NCI-H748 treated with DMSO at 0.1 percent for 48 hours (cell line): ENCODE data around the gene LIMCH1.
A peak's percentile ranks its signal among the peaks of the same experiment; 100 is the strongest.
"Not testable (repeated sequence)": the region's sequence is repeated elsewhere in the genome, so short reads cannot be mapped to it uniquely, and the experiment has no call there.

Experiments used
- DNase-seq: peaks from one replicate; lab custom pipeline; 2025; lab: John Stamatoyannopoulos, UW

The LIMCH1 gene

GRCh38 chr4:41642746-41643145 lies 104.8 kb downstream of the LIMCH1 start:
- not testable (repeated sequence) for DNase-seq

DNA sequence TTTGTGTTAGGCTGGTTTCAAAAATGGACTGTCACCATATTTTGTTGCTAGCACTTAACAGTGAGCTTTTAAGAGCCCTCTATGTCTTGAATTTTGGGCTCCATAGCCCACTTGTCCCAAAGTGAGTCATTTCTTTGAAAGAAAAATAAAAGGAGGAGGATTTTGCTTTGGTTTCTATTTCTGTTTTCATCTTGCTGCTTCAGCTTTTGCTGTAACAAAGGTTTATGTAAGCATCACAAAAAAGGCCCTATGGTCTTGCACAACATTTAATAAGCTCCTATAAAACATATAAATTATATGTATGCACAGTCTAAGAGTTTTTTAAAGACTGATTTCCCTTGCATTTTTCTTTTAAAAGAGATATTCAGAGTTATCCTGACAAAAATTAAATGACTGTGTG lies 105.4 kb downstream of the LIMCH1 start:
- no peak for DNase-seq

GRCh38 chr4:41644288-41644914 lies 106.4 kb downstream of the LIMCH1 start:
- DNase-seq = no peak

DNA sequence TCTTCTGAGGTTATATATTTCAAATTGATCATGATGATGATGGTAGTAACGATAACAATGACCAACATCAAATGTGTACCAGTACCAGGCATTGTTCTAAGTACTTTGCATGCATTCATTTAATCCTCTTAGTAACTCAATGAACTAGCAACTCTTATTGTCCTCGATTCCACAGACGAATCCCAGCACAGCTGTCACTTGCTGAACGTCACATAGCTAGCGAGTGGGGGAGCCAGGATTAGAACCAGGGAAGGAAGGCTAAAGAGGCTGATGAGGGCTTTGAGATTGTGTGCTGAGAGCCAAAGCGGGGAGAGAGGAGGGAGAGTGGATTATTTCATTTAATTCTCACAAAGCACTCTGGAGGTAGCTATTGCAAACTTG lies 106.9 kb downstream of the LIMCH1 start:
- DNase-seq = no peak

- DNase-seq = no peak
These were observed 107.9 kb downstream of the LIMCH1 start for GRCh38 chr4:41645728-41646390.

GRCh38 chr4:41646862-41647261 lies 108.9 kb downstream of the LIMCH1 start:
- no peak for DNase-seq

DNA sequence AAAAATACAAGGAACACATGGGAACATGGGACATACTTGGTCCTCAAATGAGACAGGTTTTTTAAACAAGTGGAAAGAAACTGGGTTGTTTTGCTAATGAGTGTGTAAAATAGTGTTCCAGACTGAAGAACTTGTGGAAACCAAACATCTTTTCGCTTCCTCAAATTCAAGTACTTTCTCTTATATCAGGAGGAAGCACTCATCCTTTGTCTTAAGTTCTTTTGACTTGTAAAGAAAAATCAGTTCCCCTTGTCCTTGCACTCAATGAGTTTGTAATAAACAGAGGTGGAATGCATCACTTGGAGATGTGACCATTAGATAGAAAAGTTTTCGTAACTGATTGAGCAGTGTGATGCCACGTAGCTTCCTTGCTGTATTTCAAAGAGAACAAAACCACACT lies 109.4 kb downstream of the LIMCH1 start:
- DNase-seq = no peak

GRCh38 chr4:41651150-41651549 lies 113.2 kb downstream of the LIMCH1 start:
- not testable (repeated sequence) for DNase-seq

DNA sequence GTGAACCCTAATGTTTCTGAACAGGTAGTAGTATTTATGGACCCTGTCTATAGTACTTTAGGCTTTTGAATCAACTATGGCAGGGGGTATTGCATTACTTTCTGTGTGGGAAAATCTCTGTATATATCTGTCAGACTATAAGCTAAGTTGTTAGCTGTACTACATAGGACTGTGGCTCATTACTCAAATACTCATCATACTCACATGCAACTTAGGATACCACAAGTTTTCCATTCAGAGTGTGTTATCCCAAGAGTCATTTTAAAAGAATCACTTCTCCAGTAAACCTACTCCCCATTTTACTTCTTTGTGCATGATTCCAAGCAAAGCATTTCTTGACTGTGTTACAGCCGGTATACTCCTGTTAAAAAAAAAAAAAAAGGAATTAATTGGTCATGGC lies 115.0 kb downstream of the LIMCH1 start:
- no peak for DNase-seq

GRCh38 chr4:41653523-41653922 lies 115.6 kb downstream of the LIMCH1 start:
- no peak for DNase-seq

DNA sequence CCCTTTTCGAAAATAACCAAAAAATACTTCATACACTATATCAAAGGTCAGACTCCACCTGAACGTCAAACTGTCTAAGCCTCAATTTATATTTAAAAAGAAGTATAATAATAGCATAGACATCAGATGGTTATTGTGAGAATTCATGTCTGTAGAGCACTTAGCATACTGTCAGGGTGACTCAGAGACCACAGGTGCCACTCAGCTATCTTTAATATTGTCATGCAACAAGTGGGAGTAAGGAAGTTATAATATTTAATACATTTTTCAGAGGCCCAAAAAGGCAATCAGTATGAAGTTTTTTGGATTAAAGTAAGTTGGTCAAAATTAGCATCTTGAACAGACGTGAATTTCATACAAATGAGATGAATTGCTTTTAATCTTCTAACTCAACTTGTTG lies 117.2 kb downstream of the LIMCH1 start:
- DNase-seq = no peak

GRCh38 chr4:41656106-41656505 lies 118.1 kb downstream of the LIMCH1 start:
- no peak for DNase-seq

- DNase-seq = no peak
These were observed 118.9 kb downstream of the LIMCH1 start for GRCh38 chr4:41656572-41657520.

DNA sequence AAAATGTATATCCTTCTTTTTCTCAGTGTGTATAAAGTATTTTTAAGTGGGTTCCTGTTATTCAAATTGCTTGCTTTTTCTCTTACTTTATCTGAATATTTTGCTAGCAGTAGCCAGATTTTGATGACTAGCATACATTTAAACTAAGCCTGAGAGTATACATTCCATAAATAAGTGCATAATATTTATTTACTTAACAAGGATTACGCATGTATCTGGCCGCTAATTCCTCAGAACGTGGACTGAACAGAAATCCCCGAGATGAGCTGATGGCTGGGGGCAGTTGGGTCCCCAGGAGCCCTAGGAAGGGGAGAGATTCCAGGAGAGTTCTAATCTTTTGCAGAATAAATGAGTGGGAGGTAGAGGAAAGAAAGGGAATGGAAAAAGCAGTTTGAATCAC lies 119.6 kb downstream of the LIMCH1 start:
- no peak for DNase-seq

DNA sequence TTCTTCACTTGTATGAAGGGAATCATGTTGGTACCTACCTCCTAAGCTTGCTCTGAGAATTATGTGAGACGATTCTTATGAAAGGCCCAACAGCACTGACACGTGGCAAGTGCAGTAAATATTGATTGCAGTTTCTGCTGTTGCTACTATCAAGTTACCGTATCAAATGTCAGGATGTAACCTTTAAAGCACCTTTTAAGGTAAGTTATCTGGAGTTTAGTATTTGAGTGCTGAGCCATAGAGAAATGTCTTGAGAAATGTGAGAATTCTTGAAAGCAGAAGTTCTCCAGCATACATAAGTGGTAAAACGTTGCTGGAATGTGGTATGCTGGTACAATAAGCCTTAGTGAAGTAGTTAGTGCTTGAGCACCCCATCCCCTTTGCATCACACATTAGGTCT lies 120.2 kb downstream of the LIMCH1 start:
- no peak for DNase-seq

DNA sequence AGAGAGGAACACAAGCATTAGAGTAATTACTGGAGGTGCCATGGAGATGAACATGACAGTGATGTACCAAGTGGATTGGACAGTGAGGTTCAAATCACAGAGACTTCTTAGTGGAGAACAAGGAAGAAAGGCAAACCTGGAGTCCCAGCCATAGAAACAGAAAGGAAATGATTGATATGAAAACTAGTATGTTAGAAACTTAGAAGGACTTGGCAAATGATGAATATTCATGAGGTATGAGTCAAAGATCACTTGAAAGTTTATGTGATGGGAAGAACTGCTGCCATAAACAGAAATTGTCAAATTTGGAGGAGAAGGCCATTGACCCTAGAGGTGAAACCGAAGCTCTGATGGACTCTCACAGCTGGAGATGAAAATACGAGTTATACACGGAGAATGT lies 122.4 kb downstream of the LIMCH1 start:
- DNase-seq = no peak

- DNase-seq = peak; percentile 6
These were observed 123.6 kb downstream of the LIMCH1 start for GRCh38 chr4:41661442-41662076.

DNA sequence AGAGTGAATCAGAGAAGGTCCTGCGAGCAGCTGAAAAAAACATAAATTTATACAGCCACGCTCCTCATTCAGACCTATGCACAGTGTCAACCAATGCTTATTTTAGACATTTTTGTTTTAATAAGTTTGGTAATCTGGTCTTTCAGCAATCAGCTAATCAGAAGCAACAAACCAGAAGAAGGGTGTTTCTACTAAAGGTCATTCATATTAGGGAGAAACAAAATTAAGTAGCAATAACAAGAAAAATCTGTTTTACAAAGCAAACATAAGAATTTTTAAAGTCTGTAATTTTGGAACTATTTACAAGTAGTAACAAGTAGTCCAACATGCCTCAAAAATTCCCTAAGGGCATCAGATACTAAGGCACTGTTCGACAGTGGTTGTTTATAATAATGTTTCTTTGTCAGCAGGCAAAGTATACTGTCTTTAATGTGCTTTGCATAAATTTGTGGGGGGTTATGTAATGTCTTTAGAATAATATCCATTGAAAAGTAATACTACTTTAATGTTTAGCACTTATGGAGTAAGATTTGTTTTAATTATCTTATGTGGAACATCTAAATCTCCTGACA lies 127.8 kb downstream of the LIMCH1 start:
- DNase-seq = no peak

DNA sequence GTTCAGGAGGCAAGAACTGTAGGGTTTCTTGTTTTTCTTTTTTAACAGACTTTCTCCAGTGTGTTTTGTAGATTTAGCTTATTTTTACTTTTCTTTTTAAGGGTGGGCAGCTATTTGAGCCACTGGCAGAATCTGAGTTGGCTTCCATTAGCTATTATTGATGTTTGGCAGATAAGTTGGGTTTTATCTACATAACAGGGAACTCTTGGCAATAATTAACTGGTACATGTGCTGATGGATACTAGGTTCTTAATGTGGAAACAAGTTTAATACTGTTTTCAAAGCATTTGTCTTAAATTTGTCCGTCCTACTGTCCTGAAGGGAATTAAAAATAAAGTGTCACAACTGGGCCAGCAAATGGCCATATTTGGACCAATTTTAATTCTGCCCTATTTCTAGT lies 130.1 kb downstream of the LIMCH1 start:
- DNase-seq = no peak

- DNase-seq = no peak
These were observed 132.6 kb downstream of the LIMCH1 start for GRCh38 chr4:41670530-41670929.

GRCh38 chr4:41670982-41671381 lies 133.0 kb downstream of the LIMCH1 start:
- no peak for DNase-seq
